Dendritic cell treated with granulocyte-macrophage colony-stimulating factor and Interleukin-4, amounts not matched to agents 40 ng/mL and 50 ng/mL, for 4 days (primary cell): ENCODE measurements around the gene OPTN.
A peak's percentile ranks its signal among the peaks of the same experiment; 100 is the strongest.

ENCODE experiments used
- H3K27ac Mint-ChIP-seq: one replicate; pipeline ENCODE4 v1.8.0; 2022; ENCODE audit warnings: mild to moderate bottlenecking, mixed read lengths
- H3K27me3 Mint-ChIP-seq: one replicate; pipeline ENCODE4 v1.8.0; 2022; ENCODE audit warnings: mild to moderate bottlenecking, mixed read lengths
- H3K36me3 Mint-ChIP-seq: one replicate; pipeline ENCODE4 v1.8.0; 2022; ENCODE audit warnings: low read depth, mixed read lengths
- H3K4me1 Mint-ChIP-seq: one replicate; pipeline ENCODE4 v1.8.0; 2022; ENCODE audit warnings: low read depth, mixed read lengths
- H3K4me3 Mint-ChIP-seq: one replicate; pipeline ENCODE4 v1.8.0; 2022; ENCODE audit warnings: mild to moderate bottlenecking, moderate library complexity, mixed read lengths
- H3K9me3 Mint-ChIP-seq: one replicate; pipeline ENCODE4 v1.8.0; 2022; ENCODE audit warnings: mixed read lengths
- intact Hi-C: fragments of 100-400 bp; cut with micrococcal nuclease; formaldehyde crosslinking; loops from one replicate; pipeline ENCODE4 v1.15.0; 2022

The OPTN gene

DNA sequence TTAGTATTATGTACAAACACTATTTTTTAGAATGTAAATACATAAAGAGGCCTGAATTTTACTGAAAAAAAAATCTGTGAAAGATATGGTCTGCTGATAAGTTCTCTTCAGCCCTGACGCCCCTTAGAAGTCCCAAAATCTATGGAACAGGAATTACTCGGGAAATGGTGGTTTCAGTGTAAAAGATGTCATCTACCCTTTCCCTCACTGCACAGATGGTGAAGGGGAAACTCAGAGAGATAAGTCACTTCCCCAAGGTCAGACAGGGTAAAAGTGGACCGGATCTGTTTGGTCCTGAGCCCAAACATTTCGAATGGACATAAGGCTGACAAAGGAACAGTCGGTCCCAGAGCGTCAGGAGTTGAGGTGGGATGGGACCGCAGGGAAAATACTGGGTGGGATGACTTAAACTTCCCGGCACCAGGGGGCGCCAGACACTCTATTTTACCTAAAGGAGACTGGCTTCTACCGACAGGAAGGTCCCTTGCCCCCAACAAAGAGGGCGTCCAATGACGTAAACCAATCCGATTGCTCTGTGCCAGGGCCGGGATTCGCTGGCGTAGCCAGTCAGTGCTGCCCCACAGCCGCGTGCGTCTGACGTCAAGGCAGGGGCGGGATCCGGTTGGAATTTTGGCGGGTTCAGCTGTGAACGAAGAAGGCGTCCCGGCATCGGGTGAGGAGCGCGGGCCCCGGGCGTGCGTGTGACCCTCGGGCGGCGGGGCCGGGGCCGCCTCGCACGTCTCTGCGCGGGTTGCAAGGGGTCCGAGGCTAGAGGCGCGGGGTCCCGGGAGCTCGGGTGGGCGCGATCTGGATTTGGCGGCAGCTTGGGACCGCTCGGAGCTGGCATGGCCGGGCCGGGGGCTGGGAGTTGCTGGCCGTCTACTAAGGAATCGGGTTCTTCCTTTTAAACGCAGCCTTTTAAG, 61.2 kb downstream of the OPTN start, which contains the start of gene MCM10:
Gene MCM10, plus strand, starts transcription at position 625 of the 923 bp plus-strand sequence. CDS start 2,645 bp downstream, outside the sequence.
- no peaks in the 10 kb centered on the region for H3K36me3 Mint-ChIP-seq
- peaks cover 15% of the 10 kb centered on the region for H3K4me1 Mint-ChIP-seq
- peaks cover 7% of the 10 kb centered on the region for H3K27me3 Mint-ChIP-seq
- H3K27ac Mint-ChIP-seq, result peak within 1 kb of the TSS; percentile 61
- H3K9me3 Mint-ChIP-seq, result no peaks in the 10 kb centered on the region
- intact Hi-C loops, result loop anchor here (1.0 to 2.0 kb wide), 2 partner anchors 141 to 192 kb away; no protein-coding TSS in a partner anchor
- H3K4me3 Mint-ChIP-seq, result peak within 1 kb of the TSS; percentile 74

- no peaks in the 10 kb centered on the region for H3K9me3 Mint-ChIP-seq
- no peak overlapping the region for H3K4me3 Mint-ChIP-seq
- intact Hi-C loops, result loop anchor here (1.0 to 2.0 kb wide), 2 partner anchors 140 to 191 kb away; no protein-coding TSS in a partner anchor
- peaks cover 7% of the 10 kb centered on the region for H3K27me3 Mint-ChIP-seq
- H3K27ac Mint-ChIP-seq, result no peak overlapping the region
- H3K36me3 Mint-ChIP-seq, result no peaks in the 10 kb centered on the region
- H3K4me1 Mint-ChIP-seq, result peaks cover 15% of the 10 kb centered on the region
Measured at GRCh38 chr10:13161857-13162271, 61.9 kb downstream of the OPTN start.

DNA sequence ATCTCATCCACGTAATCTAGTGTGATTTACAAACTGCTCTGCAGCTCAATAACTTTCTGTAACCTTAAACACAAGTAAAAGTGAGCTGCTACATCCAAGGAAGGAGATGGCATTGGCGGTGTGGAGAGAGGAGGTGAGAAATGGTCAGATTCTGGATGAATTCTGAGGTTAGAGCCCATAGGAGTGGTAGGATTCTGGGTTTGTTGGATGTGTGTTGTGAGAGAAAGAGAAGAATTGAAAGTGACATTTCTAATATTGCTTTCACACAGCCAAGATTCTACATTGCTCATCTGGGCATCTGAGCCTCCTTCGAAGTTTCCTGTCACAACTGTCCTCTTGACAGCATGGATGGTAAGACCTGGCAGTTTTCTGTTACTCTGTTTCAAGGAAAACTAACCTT, 63.9 kb downstream of the OPTN start:
- H3K9me3 Mint-ChIP-seq, result no peaks in the 10 kb centered on the region
- no peaks in the 10 kb centered on the region for H3K27me3 Mint-ChIP-seq
- peaks cover 15% of the 10 kb centered on the region for H3K4me1 Mint-ChIP-seq
- no peak overlapping the region for H3K27ac Mint-ChIP-seq
- intact Hi-C loops, result no loop called here
- no peaks in the 10 kb centered on the region for H3K36me3 Mint-ChIP-seq
- no peak overlapping the region for H3K4me3 Mint-ChIP-seq

- Mint-ChIP-seq H3K4me3 (no peak overlapping the region), H3K27me3 (no peaks in the 10 kb centered on the region), H3K27ac (no peak overlapping the region), H3K4me1 (peaks cover 15% of the 10 kb centered on the region), H3K9me3 (no peaks in the 10 kb centered on the region), H3K36me3 (no peaks in the 10 kb centered on the region)
- intact Hi-C loops, result no loop called here
Measured at GRCh38 chr10:13165177-13165576, 65.2 kb downstream of the OPTN start.

DNA sequence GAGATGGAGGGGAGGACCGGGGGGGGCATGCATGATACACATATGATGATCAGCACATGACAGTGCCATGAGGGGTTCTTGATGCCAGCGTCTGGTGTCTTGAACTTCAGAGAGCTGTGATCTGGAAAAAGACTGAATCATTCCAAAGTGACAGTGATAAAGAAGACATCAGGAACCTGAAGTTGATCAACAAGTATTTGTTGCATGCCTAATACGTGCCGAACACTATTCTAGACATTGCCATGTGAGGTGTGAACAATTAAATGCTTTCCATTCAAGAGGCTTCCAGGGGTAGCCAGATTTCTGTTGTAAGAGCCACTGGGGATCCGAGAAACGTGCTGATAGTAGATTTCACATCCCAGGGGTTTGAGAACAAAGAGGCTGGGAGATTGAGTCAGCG, 67.6 kb downstream of the OPTN start:
- Mint-ChIP-seq H3K36me3 (no peaks in the 10 kb centered on the region), H3K27me3 (no peaks in the 10 kb centered on the region), H3K27ac (no peak overlapping the region), H3K4me3 (no peak overlapping the region), H3K9me3 (no peaks in the 10 kb centered on the region), H3K4me1 (no peaks in the 10 kb centered on the region)
- intact Hi-C loops, result no loop called here

DNA sequence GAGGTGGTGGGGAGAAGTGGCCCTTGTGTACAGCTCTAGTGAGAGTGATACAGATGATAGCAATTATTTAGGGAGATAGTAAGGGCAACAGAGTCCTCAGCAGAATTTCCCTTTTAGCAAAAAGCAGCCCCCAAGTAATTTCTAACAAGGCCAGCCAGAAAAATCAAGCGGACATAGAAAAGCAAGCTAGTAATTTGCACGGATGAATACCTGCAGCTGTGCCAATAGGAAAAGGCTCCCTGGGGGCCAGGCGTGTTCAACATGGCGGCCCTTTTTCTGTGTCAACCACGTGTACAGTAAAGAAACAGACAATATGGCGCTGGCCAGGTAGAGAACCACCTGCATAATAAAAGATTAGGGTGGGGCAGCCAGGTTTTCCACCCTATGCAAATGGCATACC, 68.8 kb downstream of the OPTN start:
- Mint-ChIP-seq H3K27ac (no peak overlapping the region), H3K36me3 (no peaks in the 10 kb centered on the region), H3K4me1 (no peaks in the 10 kb centered on the region), H3K27me3 (no peaks in the 10 kb centered on the region), H3K9me3 (no peaks in the 10 kb centered on the region), H3K4me3 (no peak overlapping the region)
- intact Hi-C loops, result no loop called here

DNA sequence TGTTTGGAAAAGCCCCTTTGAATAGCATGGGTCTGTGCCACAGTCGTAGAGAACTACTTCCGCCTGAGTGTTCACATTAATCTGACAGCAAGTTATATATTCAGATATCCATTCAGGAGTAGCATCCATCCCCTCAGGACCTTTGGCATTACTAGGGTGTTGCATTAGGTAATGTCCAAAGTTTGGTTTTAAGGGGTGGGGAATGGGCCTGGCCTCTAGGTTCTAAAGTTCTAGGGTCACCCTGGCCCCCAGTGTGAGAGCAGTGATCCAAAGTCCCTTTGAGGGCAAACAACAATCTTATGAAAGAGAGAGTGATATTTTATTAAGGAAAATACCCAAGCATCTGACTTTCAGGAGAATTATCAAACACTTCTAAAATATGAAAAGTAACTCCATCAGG, 73.7 kb downstream of the OPTN start:
- intact Hi-C loops, result no loop called here
- H3K4me3 Mint-ChIP-seq, result no peak overlapping the region
- no peaks in the 10 kb centered on the region for H3K36me3 Mint-ChIP-seq
- no peaks in the 10 kb centered on the region for H3K4me1 Mint-ChIP-seq
- no peaks in the 10 kb centered on the region for H3K27me3 Mint-ChIP-seq
- no peaks in the 10 kb centered on the region for H3K9me3 Mint-ChIP-seq
- H3K27ac Mint-ChIP-seq, result no peak overlapping the region

GRCh38 chr10:13180788-13181187, 80.8 kb downstream of the OPTN start:
- intact Hi-C loops, result no loop called here
- peaks cover 7% of the 10 kb centered on the region for H3K36me3 Mint-ChIP-seq
- no peak overlapping the region for H3K27ac Mint-ChIP-seq
- no peaks in the 10 kb centered on the region for H3K9me3 Mint-ChIP-seq
- H3K4me1 Mint-ChIP-seq, result no peaks in the 10 kb centered on the region
- H3K4me3 Mint-ChIP-seq, result no peak overlapping the region
- H3K27me3 Mint-ChIP-seq, result no peaks in the 10 kb centered on the region

DNA sequence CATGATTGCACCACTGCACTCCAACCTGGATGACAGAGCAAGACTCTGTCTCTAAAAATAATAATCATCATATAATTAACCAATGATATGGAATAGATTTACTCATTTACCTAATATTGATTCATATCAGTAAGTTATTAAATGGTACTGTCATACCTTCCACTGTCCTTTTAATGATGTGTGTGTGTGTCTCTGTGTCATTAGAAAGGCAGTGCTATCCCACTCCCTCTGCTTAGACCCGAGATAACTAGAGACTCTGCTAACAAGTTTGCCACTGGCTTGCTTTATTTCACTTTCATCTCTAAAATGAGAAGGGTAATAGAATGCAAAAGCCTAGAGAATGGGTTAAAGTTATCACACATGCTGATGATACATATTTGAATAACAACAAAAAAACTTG, 82.5 kb downstream of the OPTN start:
- Mint-ChIP-seq H3K9me3 (no peaks in the 10 kb centered on the region), H3K36me3 (peaks cover 7% of the 10 kb centered on the region), H3K27me3 (no peaks in the 10 kb centered on the region), H3K27ac (no peak overlapping the region), H3K4me3 (no peak overlapping the region), H3K4me1 (no peaks in the 10 kb centered on the region)
- intact Hi-C loops, result no loop called here

DNA sequence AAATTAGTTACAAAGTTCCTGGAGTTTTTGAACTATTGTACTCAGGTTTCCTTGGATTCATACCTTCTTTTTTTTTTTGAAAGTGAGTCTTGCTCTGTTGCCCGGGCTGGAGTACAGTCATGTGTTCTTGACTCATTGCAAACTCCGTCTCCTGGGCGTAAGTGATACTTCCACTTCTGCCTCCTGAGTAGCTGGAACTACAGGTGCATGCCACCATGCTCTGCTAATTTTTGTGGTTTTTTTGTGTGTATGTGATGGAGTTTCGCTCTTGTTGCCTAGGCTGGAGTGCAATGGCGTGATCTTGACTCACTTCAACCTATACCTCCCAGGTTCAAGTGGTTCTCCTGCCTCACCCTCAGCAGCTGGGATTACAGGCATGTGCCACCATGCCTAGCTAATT, 83.7 kb downstream of the OPTN start:
- H3K36me3 Mint-ChIP-seq, result peaks cover 7% of the 10 kb centered on the region
- H3K9me3 Mint-ChIP-seq, result no peaks in the 10 kb centered on the region
- H3K27ac Mint-ChIP-seq, result no peak overlapping the region

GRCh38 chr10:13184276-13184675, 84.3 kb downstream of the OPTN start:
- intact Hi-C loops, result no loop called here
- H3K9me3 Mint-ChIP-seq, result no peaks in the 10 kb centered on the region
- H3K4me1 Mint-ChIP-seq, result no peaks in the 10 kb centered on the region
- H3K4me3 Mint-ChIP-seq, result no peak overlapping the region
- no peaks in the 10 kb centered on the region for H3K27me3 Mint-ChIP-seq
- no peak overlapping the region for H3K27ac Mint-ChIP-seq
- H3K36me3 Mint-ChIP-seq, result peaks cover 7% of the 10 kb centered on the region

More for the DNA sequence above, 83.7 kb downstream of the OPTN start:
- intact Hi-C loops, result no loop called here
- Mint-ChIP-seq H3K27me3 (no peaks in the 10 kb centered on the region), H3K4me1 (no peaks in the 10 kb centered on the region), H3K4me3 (no peak overlapping the region)

DNA sequence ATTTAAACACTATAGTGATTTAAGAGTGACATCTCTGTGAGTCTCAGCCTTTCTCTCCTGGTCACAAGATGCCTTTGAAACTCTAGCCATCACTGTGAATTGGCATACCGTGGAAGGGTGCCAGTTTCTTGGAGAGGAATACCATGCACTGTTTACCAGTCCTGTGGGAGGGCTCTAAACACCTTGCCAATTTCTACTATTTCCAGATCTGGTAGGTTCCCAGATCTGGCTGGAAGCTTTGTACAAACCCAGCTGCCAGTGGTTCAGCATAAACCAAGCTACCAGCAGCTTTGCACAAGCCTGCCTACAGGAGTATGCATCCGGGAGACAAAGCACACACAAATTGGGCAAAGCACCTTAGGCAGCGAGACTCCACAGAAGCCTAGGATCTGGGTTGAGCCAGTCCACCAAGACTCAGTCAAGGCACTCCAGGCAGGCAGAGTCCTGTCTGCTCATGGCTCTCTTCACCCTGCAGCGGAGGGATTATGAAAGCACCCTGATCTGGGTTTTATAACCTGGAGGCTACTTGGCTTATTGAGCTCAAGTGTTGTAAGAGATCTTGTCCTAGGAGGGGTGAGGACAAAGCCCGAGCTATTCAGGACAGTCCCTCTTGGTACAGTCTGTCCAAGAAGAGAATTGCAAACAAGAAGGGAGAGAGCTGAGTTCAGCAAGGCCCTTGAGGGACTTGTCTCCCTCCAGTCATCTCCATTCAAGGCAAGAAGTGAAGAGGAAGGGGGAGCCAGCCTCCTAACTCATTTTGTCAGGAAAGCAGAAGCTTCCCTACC, 85.0 kb downstream of the OPTN start:
- intact Hi-C loops, result no loop called here
- no peak overlapping the region for H3K27ac Mint-ChIP-seq
- H3K36me3 Mint-ChIP-seq, result peaks cover 7% of the 10 kb centered on the region

GRCh38 chr10:13187135-13187534, 87.2 kb downstream of the OPTN start:
- Mint-ChIP-seq H3K4me1 (no peaks in the 10 kb centered on the region), H3K9me3 (no peaks in the 10 kb centered on the region), H3K36me3 (peaks cover 7% of the 10 kb centered on the region), H3K27me3 (no peaks in the 10 kb centered on the region), H3K4me3 (no peak overlapping the region), H3K27ac (no peak overlapping the region)
- intact Hi-C loops, result no loop called here

More for the DNA sequence above, 85.0 kb downstream of the OPTN start:
- H3K27me3 Mint-ChIP-seq, result no peaks in the 10 kb centered on the region
- no peaks in the 10 kb centered on the region for H3K9me3 Mint-ChIP-seq
- no peaks in the 10 kb centered on the region for H3K4me1 Mint-ChIP-seq
- no peak overlapping the region for H3K4me3 Mint-ChIP-seq
